ENCODE data around the gene SCUBE3. TPM values are rescaled to one million over a fixed set of nuclear protein-coding genes. Genes with fewer than 3 reads are reported as not detected.

SCUBE3 gene
- total and polyA plus RNA-seq, 9 of the 15 experiments (the other 6 are each of a cell fraction or from before 2014, with no cell fraction given) = 0.01 to 0.11 TPM; not detected in 7

DNA sequence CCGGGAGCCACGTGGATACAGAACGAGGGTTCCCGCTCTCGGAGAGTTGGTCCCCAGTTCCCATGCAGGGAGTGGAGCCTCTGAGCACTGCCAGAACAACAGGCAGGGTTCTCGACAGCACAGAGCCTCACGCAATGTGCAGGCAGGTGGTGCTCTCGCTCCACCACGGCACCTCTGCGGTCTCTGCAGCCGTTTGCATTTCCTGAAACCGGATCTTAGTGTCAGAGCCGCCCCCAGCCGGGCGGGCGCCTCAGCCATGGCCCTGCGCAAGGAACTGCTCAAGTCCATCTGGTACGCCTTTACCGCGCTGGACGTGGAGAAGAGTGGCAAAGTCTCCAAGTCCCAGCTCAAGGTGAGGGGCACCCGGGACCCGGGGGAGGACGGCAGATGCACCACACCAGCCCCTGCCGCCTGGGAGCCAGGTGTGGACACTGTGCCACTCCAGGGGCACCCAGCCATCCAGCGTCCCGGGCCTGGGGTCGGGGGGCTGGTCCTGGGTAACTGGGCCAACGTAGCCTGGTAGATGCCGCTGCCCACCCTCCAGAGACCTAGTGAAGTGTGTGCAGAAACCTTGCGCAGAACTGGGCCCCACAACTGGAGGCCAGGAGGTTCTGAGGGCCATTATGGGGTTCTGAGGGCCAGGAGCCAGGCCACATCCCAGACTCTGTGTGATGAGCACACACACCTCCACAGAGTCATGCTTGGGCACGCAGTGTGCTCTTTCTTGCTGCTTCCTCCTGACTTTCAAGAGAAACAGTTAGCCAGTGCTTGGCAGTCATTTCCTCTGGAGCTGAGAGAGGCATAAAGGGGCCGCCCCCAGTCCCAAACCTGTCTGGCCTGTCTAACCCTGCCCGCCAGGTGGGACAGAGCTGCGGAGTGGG lies 84.1 kb downstream of the SCUBE3 start, which contains the start of gene DEF6 (continued):
- 0 out of 2 replicates have a peak, but pooled peaks have one; percentile 24 for TF ChIP-seq PURB (CRISPR knock-in tag; IDR thresholded peaks at IDR 0.05; ENCODE audit: low read depth)
- no peak for TF ChIP-seq FOXA1 (IDR thresholded peaks at IDR 0.05; ENCODE audit: borderline replicate concordance)
- peak; percentile 86 for TF ChIP-seq GABPB1 (CRISPR knock-in tag; IDR thresholded peaks at IDR 0.05)
- TF ChIP-seq NFE2L1 (tag; IDR thresholded peaks at IDR 0.05; ENCODE audit: borderline replicate concordance, low read depth) = no peak
- TF ChIP-seq RHOXF2B (CRISPR knock-in tag; conservative IDR thresholded peaks at IDR 0.05) = 0 out of 2 replicates have a peak, but pooled peaks have one; percentile 61
- TF ChIP-seq ZZZ3 (IDR thresholded peaks at IDR 0.05) = no peak; the same call in 1 of the 2 replicates
- TF ChIP-seq HOXB6 (CRISPR knock-in tag; IDR thresholded peaks at IDR 0.05; ENCODE audit: borderline replicate concordance) = no peak
- TF ChIP-seq RFX1 (IDR thresholded peaks at IDR 0.05) = no peak
- peak; percentile 51; the same call in 1 of the 2 replicates for TF ChIP-seq TCF3 (CRISPR knock-in tag; IDR thresholded peaks at IDR 0.05)
- peak in 1 of 2 experiments; percentile 69; a peak in 2 of 4 replicates for TF ChIP-seq TBL1XR1 (IDR thresholded peaks at IDR 0.05; ENCODE audit: low read length in 2 of 2)
- TF ChIP-seq ZNF408 (CRISPR knock-in tag; IDR thresholded peaks at IDR 0.05; ENCODE audit: low read depth) = no peak
- TF ChIP-seq MCM2 (IDR thresholded peaks at IDR 0.05; ENCODE audit: low read depth) = no peak
- TF ChIP-seq, protein P1, sequence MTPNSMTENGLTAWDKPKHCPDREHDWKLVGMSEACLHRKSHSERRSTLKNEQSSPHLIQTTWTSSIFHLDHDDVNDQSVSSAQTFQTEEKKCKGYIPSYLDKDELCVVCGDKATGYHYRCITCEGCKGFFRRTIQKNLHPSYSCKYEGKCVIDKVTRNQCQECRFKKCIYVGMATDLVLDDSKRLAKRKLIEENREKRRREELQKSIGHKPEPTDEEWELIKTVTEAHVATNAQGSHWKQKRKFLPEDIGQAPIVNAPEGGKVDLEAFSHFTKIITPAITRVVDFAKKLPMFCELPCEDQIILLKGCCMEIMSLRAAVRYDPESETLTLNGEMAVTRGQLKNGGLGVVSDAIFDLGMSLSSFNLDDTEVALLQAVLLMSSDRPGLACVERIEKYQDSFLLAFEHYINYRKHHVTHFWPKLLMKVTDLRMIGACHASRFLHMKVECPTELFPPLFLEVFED (CRISPR knock-in tag; conservative IDR thresholded peaks at IDR 0.05) = no peak
- no peak for TF ChIP-seq PRPF4 (IDR thresholded peaks at IDR 0.05; ENCODE audit: insufficient read depth, low read depth, low read length, poor library complexity, severe bottlenecking)
- TF ChIP-seq POLR2AphosphoS5 (IDR thresholded peaks at IDR 0.05; ENCODE audit: control insufficient read depth, insufficient read depth, low read depth, low read length) = peak; percentile 81
- TF ChIP-seq PTBP1 (IDR thresholded peaks at IDR 0.05; ENCODE audit: low read depth, low read length) = no peak
- TF ChIP-seq, protein P2, sequence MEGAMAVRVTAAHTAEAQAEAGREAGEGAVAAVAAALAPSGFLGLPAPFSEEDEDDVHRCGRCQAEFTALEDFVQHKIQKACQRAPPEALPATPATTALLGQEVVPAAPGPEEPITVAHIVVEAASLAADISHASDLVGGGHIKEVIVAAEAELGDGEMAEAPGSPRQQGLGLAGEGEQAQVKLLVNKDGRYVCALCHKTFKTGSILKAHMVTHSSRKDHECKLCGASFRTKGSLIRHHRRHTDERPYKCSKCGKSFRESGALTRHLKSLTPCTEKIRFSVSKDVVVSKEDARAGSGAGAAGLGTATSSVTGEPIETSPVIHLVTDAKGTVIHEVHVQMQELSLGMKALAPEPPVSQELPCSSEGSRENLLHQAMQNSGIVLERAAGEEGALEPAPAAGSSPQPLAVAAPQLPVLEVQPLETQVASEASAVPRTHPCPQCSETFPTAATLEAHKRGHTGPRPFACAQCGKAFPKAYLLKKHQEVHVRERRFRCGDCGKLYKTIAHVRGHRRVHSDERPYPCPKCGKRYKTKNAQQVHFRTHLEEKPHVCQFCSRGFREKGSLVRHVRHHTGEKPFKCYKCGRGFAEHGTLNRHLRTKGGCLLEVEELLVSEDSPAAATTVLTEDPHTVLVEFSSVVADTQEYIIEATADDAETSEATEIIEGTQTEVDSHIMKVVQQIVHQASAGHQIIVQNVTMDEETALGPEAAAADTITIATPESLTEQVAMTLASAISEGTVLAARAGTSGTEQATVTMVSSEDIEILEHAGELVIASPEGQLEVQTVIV (CRISPR knock-in tag; IDR thresholded peaks at IDR 0.05; ENCODE audit: borderline replicate concordance) = no peak
- peak; percentile 66 for TF ChIP-seq ZNF766 (CRISPR knock-in tag; conservative IDR thresholded peaks at IDR 0.05)
- peak; percentile 22 to 33; a peak in 2 of 4 replicates for TF ChIP-seq SIX5 (IDR thresholded peaks at IDR 0.05; ENCODE audit: borderline replicate concordance in 1 of 2, insufficient read depth in 1 of 2, low read depth in 1 of 2, low read length in 2 of 2)
- no peak for TF ChIP-seq ZNF354B (CRISPR knock-in tag; IDR thresholded peaks at IDR 0.05)
- TF ChIP-seq, protein P3, sequence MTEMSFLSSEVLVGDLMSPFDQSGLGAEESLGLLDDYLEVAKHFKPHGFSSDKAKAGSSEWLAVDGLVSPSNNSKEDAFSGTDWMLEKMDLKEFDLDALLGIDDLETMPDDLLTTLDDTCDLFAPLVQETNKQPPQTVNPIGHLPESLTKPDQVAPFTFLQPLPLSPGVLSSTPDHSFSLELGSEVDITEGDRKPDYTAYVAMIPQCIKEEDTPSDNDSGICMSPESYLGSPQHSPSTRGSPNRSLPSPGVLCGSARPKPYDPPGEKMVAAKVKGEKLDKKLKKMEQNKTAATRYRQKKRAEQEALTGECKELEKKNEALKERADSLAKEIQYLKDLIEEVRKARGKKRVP (CRISPR knock-in tag; IDR thresholded peaks at IDR 0.05) = no peak
- TF ChIP-seq TAF9B (IDR thresholded peaks at IDR 0.05; ENCODE audit: partially characterized antibody) = no peak
- peak; percentile 64 for TF ChIP-seq POLR2B (IDR thresholded peaks at IDR 0.05; ENCODE audit: low read depth, partially characterized antibody)
